Thyroid gland (tissue), 4 donors: ENCODE results near the gene ARID3A. TPM values are rescaled to one million over a fixed set of nuclear protein-coding genes. Genes with fewer than 3 reads are reported as not detected.
A peak's percentile ranks its signal among the peaks of the same experiment; 100 is the strongest.

Experiments
- DNase-seq, 2 donors: peaks; one replicate each; pipeline ENCODE4 v3.0.0-alpha.2; 2019
- H3K27ac ChIP-seq, 3 donors: fragments of 200-600 bp; sonication (generic); 1 replicate in 2 of 3; 2 replicates in 1 of 3; pipeline ENCODE4 v1.5.1; 2016 to 2019; ENCODE audit warnings: mild to moderate bottlenecking in 1 of 3, moderate library complexity in 1 of 3
- H3K27me3 ChIP-seq: fragments of 200-600 bp; sonication (generic); one replicate; pipeline ENCODE4 v1.5.1; 2019
- H3K36me3 ChIP-seq, 2 donors: fragments of 200-600 bp; sonication (generic); one replicate each; pipeline ENCODE4 v1.5.1; 2016 to 2019
- H3K4me1 ChIP-seq, 2 donors: fragments of 200-600 bp; sonication (generic); one replicate each; pipeline ENCODE4 v1.5.1; 2017 to 2019
- H3K4me3 ChIP-seq, 3 donors: fragments of 200-600 bp; sonication (generic); replicated peaks in 1 of 3; 1 replicate in 2 of 3; 2 replicates in 1 of 3; pipeline ENCODE4 v1.5.1; 2016; ENCODE audit warnings: mild to moderate bottlenecking in 1 of 3
- H3K9me3 ChIP-seq: fragments of 200-600 bp; sonication (generic); one replicate; pipeline ENCODE4 v1.5.1; 2017
- CTCF ChIP-seq, 6 experiments: fragments of 200-600 bp in 3 of 6; fragments of 450-650 bp in 3 of 6; sonication (generic) in 3 of 6; IDR thresholded peaks; one replicate each; pipeline ENCODE4 v1.5.1; 2016 to 2019; ENCODE audit warnings: antibody characterized with exemption in 6 of 6, mild to moderate bottlenecking in 2 of 6, inconsistent platforms in 1 of 6, moderate library complexity in 1 of 6
- POLR2A ChIP-seq, 2 donors: fragments of 450-650 bp; IDR thresholded peaks; one replicate each; pipeline ENCODE4 v1.6.1; 2017; ENCODE audit warnings: antibody characterized with exemption in 2 of 2, mild to moderate bottlenecking in 2 of 2, moderate library complexity in 1 of 2
- WGBS, 2 donors: methylation state at CpG; one replicate each; pipeline ENCODE4 v1.1.5; 2017; 5-methylcytosine and 5-hydroxymethylcytosine counted together
- intact Hi-C: fragments of 100-400 bp; cut with DNase I; formaldehyde crosslinking; loops from one replicate; pipeline ENCODE4 v1.15.1; 2023
- total RNA-seq, 4 donors: library from RNA; depleted of rRNA; stranded (reverse); fragments of >200 nt; gene quantifications; one replicate each; pipeline ENCODE4 v1.2.3, GENCODE V29; 2016

Gene ARID3A
- total RNA-seq, 4 donors from 2014 or later: 2.6 to 7.7 (median 3.9) TPM

DNA sequence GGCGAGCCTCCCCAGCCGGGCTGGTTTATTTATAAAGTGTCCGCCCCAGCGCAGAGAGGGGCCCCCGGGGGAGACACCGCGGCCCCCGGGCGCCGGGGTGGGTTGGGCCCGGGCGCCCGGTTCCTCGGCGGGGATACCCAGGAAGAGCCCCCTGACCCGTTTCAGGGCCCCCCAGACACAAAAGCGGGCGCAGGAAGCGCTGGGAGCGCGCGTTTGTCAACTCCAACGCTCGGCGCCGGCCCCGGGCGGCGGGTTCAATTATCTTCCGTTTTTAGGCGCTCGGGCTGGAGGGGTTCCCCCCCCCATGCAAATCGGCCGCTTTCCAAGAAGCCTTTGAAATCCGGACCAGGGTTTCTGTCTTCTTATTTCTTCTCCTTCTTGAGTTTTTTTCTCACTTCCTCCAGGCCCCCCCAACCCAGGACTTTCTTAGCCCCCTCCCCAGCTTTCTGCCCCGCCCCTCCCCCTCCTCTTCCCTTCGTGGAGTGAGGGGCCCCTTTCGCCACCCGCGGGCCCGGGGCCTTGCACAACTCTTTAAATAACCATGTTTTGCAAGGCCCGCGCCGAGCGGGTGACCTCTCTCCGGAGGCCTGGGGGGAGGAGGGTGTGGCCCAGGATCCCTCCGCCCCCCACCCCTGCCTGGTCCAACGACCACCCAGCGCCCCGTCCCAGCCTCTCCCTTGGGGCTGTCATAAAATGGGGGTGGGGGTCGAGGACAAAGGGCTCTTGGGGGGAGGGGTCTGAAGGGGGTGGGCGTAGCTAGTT, 935 bp downstream of the ARID3A start:
- Histone ChIP-seq H3K4me3 (peak overlapping the region; percentile 39 to 95 (median 51)), H3K27me3 (no peaks in the 10 kb centered on the region), H3K36me3 (no peaks in the 10 kb centered on the region), H3K9me3 (no peaks in the 10 kb centered on the region), H3K4me1 (peaks cover 6 to 17% of the 10 kb centered on the region in 2 donors), H3K27ac (peak overlapping the region; percentile 49 to 86 (median 73))
- TF ChIP-seq POLR2A (IDR thresholded peaks at IDR 0.05): no peak
- no peak for TF ChIP-seq CTCF (IDR thresholded peaks at IDR 0.05)
- intact Hi-C loops: loop anchor here (10.0 kb wide), 1 partner anchor 308 kb away; the partner anchor contains the start of gene CBARP
- DNase-seq: peak; percentile 53 to 55
- 0 to 1% methylated on average over 32 to 34 of the region's 52 CpGs for WGBS, 2 donors

GRCh38 chr19:927351-927779, 1.5 kb downstream of the ARID3A start:
- H3K27ac ChIP-seq: peak overlapping the region in 2 of 3 donors; percentile 73 to 86
- peak overlapping the region in 1 of 3 donors; percentile 95 for H3K4me3 ChIP-seq
- TF ChIP-seq CTCF (IDR thresholded peaks at IDR 0.05) (no peak), POLR2A (IDR thresholded peaks at IDR 0.05) (no peak)
- intact Hi-C loops: loop anchor here (10.0 kb wide), 1 partner anchor 307 kb away; the partner anchor contains the start of gene CBARP
- peaks cover 6 to 17% of the 10 kb centered on the region in 2 donors for H3K4me1 ChIP-seq
- no peaks in the 10 kb centered on the region for H3K36me3 ChIP-seq
- DNase-seq: no peak
- WGBS, 2 donors: 20 to 32% methylated on average over 1 to 8 of the region's 15 CpGs
- no peaks in the 10 kb centered on the region for H3K9me3 ChIP-seq
- H3K27me3 ChIP-seq: no peaks in the 10 kb centered on the region

- intact Hi-C loops: loop anchor here (10.0 kb wide), 1 partner anchor 307 kb away; the partner anchor contains the start of gene CBARP
- no peak for DNase-seq
- 81 to 88% methylated on average over 4 to 9 of the region's 12 CpGs for WGBS, 2 donors
- Histone ChIP-seq H3K27ac (peak overlapping the region in 2 of 3 donors; percentile 73 to 86), H3K9me3 (no peaks in the 10 kb centered on the region), H3K27me3 (no peaks in the 10 kb centered on the region), H3K4me1 (peaks cover 6 to 17% of the 10 kb centered on the region in 2 donors), H3K4me3 (peak overlapping the region in 1 of 3 donors; percentile 95), H3K36me3 (no peaks in the 10 kb centered on the region)
- TF ChIP-seq POLR2A (IDR thresholded peaks at IDR 0.05) (no peak), CTCF (IDR thresholded peaks at IDR 0.05) (no peak)
Observed at GRCh38 chr19:927780-928401, 2.1 kb downstream of the ARID3A start.

GRCh38 chr19:928471-929202, 2.8 kb downstream of the ARID3A start:
- no peak for DNase-seq
- no peaks in the 10 kb centered on the region for H3K27me3 ChIP-seq
- H3K9me3 ChIP-seq: no peaks in the 10 kb centered on the region
- intact Hi-C loops: loop anchor here (10.0 kb wide), 1 partner anchor 306 kb away; the partner anchor contains the start of gene CBARP
- peaks cover 6 to 18% of the 10 kb centered on the region in 2 donors for H3K4me1 ChIP-seq
- no peak for TF ChIP-seq CTCF (IDR thresholded peaks at IDR 0.05)
- TF ChIP-seq POLR2A (IDR thresholded peaks at IDR 0.05): no peak
- H3K36me3 ChIP-seq: no peaks in the 10 kb centered on the region
- WGBS, 2 donors: 95 to 100% methylated on average over 2 to 17 of the region's 18 CpGs
- H3K4me3 ChIP-seq: no peak overlapping the region
- no peak overlapping the region for H3K27ac ChIP-seq
